Measurements from ENCODE around the gene CNPY1.
"Not testable (repeated sequence)": the region's sequence is repeated elsewhere in the genome, so short reads cannot be mapped to it uniquely, and the experiment has no call there.

Gene CNPY1
- 0 reads per million in 2 donors for total RNA-seq

DNA sequence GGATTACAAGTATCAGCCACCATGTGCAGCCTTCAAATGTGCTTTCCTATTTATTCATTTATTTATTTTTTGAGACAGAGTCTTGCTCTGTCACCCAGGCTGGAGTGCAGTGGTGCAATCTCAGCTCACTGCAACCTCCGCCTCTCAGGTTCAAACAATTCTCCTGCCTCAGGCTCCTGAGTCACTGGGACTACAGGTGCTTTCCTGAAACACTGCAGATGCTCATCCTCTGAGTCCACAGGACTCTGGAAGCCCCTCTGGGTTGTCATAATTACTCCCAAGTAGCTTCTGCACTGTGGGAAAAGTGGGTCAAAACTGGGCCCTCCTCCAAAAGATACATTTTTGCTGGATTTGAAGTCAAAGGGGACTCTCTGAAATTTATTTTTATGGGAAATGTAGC, at the start of gene CNPY1:
Gene CNPY1, minus strand, starts transcription at position 111 of the 400 bp plus-strand sequence. CDS start 630 bp downstream, outside the sequence.
- not testable (repeated sequence) for DNase-seq

DNA sequence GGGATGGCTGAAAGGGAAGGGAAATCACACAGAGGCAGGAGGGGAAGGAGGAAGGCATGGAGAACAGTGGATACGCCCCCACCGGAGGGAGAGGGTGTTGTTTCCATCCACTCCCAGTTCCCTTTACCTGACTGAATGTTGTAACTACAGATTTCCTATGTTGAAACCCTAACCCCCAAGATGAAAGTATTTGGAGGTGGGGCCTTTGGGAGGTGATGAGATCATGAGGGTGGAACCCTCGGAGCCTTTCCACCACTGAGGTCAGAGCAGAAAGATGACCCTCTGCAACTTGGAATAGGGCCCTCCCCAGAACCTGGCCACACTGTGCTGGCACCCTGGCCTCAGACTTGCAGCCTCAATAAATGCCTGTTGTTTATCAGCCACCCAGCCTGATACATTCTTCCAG, 48.6 kb upstream of the CNPY1 start:
- no peak for DNase-seq

DNA sequence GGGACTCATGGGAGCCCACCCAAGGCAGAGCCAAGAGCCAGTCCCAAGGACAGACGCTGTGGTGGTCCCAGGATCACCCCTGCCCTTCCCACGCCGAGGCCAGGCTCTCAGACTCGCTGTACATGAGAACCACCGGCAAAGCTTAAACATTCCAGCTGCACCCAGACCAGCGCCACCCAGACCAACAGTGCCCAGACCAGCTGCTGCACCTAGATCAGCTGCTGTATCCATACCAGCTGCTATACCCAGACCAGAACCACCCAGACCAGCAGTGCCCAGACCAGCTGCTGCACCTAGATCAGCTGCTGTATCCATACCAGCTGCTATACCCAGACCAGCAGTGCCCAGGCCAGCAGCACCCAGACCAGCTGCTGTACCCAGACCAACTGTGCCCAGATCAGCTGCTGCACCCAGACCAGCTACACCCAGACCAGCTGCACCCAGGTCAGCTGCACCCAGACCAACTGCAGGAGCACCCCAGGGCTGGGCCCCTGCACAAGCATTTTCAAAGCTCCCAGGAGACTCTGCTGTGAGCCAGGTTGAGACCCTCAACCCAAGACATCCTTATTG, 47.9 kb upstream of the CNPY1 start:
- no peak for DNase-seq

DNA sequence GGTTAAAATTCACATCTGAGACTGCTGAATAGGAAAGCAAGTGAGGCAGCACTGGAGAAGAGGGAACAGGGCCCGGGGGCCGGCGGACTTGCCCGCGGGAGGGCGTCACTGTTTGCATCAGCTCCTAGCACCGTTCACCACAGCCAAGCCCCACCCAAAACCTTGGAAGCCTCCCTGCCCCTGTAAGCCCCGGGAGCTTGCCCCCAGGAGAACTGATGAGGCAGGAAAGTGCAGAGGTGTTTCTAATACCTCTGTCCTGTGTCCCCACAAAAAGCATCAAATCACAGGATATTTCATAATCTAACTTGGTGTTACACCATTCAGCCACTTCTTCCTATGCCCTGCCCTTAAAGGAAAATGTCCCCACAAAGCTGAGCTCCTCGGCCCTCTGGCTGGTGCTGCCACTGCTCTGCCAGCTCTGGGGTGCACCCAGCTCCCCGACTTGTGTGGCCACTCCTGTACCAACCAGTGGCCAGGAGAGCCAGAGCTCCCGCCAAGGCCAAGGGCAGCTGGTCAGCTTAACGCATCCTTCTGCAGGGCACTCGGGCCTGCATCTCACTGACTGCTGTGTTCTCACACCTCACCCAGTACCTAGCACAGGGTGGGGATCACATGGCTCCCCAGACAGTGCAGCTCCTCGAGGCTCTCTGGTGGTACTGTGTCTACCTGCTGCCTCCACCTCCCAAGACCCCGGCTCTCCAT, 47.3 kb upstream of the CNPY1 start:
- no peak for DNase-seq

DNA sequence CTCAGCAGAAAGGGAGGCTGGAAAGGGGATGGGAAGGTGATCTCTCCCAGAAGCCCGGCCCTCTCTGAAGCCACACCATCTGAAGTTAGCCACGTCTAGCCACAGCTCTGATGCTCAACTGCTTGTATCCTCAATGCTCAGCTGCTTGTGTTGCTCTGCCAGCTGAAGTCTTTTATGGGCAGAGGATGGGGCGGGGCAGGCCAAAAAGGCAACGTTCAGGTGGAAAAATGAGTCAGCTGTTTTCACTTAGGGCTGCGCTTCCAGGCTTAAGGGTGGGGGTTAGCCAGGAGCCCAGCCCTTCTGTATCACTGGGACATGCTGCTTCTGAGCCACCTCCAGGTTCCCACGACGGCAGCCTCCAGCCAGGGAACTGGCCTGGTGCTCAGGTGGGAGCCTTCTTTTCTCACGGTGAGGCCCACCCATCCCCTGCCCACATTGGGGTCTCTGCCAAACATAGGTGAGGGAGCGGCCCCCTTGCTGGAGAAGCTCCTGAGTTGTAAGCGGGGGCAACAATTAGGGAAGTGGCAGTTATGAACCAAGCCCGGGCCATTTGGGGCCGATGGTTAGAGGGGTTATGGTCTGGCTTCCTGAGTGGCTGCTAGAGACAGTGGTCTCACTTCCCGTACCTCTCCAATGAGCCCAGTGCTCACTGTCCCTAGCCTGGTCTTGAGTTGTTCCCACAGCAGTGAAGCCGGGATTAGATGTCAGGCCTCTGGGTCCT, 44.9 kb upstream of the CNPY1 start:
- no peak for DNase-seq

DNA sequence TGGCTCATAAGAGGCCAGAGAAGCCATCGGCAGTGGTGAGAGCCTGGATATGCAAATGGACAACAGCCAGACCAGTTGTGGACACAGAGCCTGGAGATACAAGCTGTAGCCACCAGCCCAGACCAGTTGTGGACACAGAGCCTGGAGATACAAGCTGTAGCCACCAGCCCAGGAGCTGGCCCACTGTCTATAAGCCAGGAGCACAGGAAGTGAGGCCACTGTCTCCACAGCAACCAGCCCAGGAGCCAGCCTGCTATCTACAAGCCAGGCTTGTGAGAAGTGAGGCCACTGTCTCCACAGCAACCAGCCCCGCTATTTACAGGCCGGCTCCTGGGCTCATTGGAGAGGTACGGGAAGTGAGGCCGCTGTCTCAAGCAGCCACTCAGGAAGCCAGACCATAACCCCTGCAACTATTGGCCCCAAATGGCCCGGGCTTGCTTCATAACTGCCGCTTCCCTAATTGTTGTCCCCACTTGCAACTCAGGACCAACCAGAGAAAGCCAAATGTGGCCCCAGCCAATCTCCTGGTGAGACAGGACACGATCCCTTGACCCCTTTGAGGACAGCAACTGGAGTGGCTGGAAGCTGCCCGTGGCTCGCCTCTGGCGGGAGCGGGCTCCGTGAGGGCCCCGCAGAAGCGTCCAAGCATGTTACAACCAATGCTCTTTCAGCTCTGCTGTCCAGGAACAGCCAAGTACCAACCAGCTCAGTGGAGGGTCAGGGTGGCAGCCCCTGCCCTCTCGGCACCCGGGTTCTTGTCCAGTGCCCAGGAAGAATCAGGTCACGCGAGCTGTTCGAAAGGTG, 44.1 kb upstream of the CNPY1 start:
- no peak for DNase-seq

DNA sequence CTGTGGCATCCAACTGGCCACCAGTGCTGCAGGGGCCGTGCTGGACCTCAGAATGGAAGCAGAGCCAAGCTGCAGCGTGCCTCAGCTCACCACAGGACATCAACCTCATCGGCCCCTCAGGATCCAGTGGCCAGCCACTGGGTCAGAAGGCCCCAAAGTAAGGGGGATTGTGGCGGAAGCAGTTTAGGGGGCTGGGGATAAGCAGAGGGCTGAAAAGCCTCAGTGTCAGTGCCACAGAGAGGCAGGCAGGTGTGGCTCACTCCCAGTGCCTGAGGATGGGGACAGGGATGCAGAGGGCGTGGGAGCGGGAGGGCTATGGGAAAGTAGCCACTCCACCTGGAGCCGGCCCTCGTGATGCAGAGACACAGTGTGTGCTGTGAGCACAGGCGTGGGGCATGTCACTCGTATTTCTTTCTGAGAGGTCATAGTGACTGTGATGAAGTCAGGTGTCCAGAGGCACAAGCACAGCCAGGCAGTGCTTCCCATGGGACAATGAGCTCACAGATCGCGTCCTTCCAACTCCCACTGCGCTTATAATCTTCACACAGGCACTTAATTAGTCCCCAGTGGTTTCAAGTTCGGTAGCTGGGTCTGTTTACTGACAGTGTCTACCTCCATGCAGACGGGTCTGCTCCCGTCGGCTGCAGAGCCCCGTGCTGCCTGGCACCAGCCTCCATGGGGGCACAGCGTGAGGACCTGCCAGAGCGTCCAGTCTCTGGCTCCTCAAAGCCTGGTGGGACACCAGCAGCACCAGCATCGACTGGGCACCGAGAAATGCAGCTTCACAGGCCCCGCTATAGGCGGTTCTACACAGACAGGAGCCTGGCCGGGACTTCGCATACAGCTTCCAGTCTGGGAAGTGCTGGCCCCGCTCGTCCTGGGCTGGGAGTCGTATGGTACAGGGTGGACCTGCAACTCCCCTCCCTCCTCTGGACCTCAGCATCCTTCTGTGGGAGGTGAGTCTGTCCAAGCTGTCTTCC, 42.9 kb upstream of the CNPY1 start:
- no peak for DNase-seq

DNA sequence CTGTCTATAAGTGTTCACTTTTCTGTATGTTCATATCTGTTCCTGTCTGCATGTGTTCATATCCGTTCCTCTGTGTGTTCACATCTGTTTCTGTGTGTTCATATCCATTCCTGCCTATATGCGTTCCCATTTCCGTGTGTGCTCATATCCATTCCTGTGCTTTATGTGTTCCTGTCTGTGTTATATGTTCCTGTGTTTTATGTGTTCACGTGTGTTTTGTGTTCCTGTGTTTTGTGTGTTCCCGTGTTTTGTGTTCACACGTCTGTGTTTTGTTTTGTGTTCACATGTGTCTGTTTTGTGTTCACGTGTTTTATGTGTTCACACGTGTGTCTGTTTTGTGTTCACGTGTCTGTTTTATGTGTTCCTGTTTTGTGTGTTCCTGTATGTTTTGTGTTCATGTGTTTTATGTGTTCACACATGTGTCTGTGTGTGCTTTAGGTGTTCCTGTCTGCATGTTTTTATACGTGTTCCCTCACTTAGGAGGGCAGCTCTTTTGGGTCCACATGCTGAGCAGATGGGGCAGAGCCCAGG, 42.2 kb upstream of the CNPY1 start:
- DNase-seq: no peak

DNA sequence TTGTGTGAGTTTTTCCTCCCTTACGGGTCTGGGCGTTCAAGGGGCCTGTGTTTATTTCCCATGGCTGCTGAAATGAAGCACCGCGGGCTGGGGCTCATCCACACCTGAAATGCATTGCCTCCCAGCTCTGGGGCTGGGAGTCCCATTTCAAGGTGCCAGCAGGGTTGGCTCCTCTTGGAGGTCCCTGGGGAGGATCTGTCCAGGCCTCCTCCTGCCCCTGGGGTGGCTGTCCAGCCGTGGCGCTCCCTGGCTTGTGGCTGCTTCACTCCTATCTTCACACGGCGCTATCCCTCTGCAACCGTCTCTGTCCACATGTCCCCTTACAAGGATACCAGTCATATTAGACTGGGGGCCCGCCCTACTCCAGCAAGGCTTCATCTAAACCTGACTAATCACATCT, 41.1 kb upstream of the CNPY1 start:
- no peak for DNase-seq

DNA sequence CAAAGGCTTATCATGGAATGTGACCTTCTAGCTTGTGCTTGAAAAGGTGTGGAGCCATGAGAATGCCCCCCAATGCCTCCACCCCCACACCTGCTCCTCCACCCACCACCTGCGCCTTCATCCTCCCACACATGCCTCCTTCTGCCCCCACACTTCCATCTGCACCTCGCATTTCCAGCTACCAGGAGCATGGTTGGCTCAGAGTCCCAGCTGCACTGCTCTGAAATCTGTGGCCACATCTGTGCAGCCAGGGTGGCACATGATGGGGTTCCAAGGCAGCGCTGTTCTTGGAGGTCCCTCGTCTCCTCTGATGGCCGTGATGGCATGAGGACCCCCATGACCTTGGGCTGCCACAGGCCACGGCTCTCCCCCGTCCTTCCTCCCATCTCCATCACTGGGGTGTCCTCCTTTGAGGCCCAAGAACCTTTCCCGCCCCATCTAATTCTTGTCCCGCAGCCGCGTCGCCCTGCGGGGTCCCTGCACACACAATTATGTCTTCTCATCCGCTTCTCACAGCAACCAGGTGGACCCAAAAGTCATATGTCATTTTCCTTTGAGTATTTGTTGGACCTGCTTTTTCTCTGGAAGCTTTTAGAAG, 40.6 kb upstream of the CNPY1 start:
- no peak for DNase-seq

DNA sequence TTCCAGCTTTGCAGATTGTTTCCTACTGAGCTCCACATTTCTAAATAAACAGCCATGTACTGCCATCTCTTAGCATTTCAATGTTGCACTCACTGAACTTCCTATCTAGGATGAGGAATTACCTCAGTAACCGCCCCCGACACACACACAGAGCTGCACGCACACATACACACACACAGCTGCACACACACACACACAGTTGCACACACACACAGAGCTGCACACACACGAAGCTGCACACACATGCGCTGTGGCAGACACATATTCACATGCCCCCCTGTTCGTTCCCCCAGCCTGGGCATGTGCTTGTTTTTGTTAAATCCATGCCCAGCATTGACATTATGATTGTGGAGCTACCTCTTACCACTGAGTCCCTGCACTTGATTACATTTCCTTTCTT, 39.6 kb upstream of the CNPY1 start:
- DNase-seq: no peak

DNA sequence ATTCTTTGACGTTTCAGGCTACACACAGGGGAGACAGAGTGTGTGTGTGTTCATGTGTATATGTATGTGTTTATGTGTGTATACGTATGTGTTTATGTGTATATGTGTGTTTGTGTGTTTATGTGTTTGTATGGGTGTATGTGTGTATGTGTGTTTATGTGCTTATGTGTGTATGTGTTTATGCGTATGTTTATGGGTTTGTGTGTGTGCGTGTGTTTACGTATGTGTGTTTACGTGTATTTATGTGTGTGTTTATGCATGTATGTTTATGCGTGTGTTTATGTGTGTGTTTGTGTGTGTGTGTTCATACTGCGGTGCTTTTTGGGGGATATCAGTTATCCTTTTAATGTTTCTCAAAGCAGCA, 39.2 kb upstream of the CNPY1 start:
- no peak for DNase-seq

DNA sequence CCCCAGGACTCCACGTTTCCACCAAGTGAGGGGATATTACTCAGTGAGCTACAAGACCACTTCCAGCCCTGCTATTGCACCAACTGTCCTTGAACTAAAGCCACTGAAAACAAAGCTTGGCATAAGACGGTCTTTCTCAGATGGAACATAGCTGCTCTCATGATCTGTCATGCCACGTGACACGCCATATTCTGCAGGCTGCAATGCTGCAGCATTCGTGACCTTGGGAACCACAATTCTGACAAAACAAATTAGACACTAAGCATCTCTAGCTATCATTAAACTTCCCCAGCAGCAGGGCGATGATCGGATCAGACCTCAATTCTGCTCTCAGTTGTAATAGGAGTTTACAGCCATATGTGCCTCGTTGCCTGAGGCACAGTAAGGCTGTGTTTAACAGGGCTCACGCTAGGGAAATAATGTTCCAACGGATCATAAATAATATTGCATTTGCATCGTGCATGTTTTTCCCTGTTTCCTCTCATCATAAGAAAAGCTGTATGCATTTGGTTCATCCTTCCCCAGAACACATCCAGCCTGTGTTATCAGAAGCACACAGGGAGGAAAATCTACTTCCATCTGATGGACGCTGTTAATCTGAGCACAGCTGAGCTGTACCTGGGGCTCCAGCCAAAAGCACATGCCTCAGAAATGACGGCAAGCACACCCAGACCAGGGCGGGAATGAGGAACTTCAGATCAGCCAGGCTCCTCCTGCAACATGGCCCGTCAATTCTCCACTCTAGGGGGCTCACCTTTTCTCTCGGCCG, 38.6 kb upstream of the CNPY1 start:
- no peak for DNase-seq

DNA sequence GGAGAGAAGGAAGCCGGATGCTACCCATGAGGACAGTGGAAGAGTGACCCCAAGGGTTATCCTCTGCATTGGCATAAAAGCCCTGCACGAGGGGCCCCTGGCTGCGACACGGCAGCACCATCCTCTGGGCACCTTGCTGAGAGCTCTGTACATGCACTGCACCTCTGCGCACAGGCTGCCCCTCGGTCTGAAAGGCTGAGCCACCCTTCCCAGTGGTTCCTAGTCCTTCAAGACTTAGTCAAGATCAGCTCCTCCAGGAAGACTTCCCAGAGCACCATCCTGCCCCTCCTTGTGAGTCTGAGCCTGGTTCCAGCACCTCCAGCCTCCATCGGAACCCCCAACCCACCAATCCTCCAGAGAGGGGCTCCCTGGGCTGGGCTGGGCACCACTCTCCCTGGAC, 37.9 kb upstream of the CNPY1 start:
- DNase-seq: no peak

DNA sequence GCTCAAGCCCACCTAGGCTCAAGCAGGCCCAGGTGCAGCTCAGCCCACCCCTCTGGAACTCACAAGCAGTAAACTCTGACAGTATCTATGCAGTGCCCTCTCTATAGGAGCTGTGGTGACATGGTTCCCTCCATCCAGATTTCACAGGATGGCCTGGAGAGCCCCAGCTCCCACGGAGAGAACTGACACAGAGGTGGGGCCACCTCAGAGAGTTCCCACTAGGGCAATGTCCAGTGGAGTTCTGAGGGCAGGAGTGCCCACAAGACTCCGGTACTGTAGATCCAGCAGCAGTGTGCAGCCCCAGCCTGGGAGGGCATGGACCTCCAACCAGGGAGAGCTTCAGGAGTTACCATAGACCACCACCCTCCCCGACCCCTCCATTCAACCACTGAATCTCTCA, 37.3 kb upstream of the CNPY1 start:
- no peak for DNase-seq

DNA sequence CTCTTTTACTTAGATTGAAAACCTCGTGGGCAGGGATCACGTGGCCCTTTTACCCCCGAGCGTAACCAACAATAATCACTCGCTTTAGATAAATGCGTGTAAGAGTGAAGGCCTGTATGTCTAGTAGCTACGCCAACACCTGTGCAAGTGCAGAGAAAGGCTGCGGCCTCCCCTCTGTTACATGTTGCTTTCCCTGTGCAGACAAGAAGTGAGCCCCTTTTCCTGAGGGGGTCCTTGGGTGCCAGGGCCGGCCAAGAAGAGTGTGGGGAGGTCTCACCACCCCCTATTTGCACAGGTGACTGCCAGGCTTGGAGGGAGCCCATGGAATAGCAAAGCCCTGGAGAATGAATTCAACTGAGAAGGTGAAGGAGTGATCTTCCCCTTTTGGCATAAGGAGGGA, 35.6 kb upstream of the CNPY1 start:
- DNase-seq: no peak

DNA sequence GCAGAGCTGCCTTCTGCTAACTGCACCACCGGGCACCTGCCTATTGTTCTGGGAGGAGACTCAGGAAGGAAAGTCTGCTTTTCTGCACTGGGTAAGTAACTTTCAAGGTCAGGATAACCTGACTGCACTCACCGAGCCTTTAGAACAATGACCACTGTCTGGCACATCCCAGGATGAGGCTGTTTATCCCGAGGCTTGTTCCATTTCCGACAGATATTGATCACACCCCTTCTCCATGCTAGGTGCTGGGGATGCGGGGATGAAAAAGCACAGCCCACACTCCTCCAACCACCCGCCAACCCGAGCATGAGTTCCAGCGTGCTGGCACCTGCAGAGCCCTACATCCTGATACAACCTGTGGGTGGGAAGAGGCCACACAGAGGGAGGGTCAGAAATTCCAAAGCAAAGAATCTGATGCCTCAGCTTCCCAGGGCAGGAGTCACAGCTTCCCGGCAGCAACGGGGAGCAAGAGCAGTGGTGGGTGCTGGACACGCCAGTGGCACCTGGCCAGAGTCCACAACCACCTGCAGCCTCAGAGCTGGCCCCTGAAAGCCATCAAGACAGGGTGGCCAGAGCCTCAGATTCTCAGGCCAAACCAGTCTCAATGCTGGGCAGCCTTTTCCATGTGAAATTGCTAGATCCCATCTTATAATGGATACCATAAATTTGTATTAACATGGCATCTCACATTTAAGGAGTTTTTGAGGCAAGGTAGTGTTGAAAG, 34.9 kb upstream of the CNPY1 start:
- DNase-seq: no peak

DNA sequence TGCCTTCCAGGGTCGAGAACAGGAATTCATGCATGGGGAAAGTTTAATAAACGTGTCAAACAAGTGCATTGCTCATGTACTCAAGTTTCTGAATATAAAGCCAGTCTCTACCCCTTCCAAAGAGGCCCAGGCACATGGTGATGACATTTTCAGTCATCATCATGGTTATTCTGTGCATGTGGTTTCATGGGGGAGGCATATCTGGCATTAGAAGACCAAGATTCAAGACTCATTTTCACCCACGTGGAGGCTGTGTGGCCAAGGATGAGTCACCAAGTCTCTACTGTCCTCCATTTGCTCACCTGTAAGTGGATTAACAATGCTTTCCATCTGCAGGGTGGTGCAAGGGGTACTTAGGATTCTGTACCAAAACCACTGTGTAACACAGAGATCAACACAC, 34.0 kb upstream of the CNPY1 start:
- no peak for DNase-seq

DNA sequence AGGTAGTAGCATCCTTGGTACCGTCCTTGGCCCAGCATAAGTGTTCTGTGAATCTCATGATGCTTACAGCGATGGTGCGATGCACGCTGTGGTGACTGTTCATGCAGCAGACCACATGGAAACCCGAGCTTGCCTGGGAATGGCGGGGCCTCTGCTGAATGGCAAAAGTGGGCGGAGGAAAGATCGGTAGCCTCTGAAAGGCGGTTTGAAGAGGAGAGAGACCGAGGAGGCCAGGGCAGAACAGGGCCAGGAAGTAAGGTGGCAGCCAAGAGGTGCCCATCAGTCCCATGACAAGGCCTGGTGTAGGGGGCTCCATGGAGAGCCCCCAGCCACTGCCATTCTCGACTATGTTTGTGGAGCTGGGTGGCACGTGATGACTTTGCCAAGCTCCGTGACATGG, 33.2 kb upstream of the CNPY1 start:
- DNase-seq: no peak

DNA sequence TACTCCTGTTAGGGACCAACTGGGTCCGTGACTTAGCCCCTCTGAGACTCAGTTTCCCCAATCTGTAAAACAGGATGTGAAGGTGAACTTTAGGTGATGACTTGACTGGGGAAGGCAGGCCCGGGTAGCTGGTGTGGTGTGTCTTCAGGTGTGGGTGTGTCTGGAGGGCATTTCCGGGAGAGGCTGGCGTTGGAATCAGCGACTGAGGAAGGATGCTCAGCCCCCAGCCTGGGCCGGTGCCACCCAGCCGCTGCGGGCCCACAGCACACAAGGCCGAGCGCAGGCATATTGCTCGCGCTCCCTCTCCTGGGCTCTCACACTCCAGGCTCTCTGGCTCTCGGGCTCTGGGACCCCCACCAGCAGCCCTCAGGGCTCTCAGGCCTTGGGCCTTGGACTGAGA, 31.7 kb upstream of the CNPY1 start:
- DNase-seq: no peak
